ENCODE results near the gene KRT32. TPM values are rescaled to one million over a fixed set of nuclear protein-coding genes. Genes with fewer than 3 reads are reported as not detected.

The KRT32 gene
- total RNA-seq, 1 experiment from 2014 or later, result not detected

DNA sequence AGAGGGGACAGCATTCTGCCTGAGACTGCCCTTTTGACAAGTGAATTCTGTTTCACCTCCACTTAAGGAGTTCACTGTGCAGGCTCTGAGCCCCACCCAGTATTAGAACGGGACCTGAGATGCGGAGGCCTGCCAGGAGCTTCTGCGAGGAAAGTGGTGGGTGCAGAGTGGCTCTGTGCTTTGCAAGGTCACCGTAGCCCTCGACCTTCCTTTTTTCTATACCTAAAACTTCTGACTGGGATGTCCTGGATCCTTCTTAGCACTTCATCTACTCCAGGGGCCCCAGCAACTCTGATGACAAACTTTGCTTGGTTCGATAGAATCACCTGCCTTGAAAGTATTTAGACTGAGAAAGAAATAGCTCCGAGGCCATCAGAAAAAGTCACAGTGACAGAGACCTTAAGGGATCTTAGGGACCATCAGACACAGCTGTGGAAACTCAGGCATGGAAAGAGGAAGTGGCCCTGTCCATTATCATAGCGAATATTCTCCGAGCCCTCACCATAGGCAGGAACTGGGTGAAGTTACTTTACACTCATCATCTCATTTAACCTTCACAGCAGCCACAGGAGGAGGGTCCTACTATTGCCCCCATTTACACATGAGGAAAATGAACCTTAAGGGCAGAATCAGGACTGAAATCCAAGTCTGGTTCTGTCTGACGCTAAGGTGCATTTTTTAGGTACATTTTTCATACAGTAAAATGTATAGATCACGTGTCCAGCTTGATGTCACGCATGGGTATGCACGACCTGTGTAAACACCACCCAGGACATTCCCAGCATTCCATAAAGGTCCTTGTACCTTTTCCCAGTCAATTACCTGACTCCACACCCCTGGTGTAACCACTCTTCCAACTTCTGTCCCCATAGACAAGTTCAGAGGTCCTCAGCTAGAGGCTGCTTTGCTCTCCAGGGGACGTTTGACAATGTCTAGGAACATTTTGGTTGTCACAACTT is 38.9 kb upstream of the KRT32 start:
- H3K36me3 ChIP-seq (ENCODE audit: insufficient read depth, low read length, poor library complexity, severe bottlenecking), result no peaks in the 10 kb centered on the region
- no peaks in the 10 kb centered on the region for H3K9me3 ChIP-seq (ENCODE audit: low read depth, low read length, poor library complexity, severe bottlenecking)
- intact Hi-C loops (cut with micrococcal nuclease; ENCODE audit: unreplicated experiment), result no loop called here
- DNase-seq (ENCODE audit: low spot score), result no peak
- no TSS peak for BruUV-seq (replicated peaks)
- H3K4me1 ChIP-seq (ENCODE audit: insufficient read depth, low read length, poor library complexity, severe bottlenecking), result no peaks in the 10 kb centered on the region
- POLR2A ChIA-PET (ENCODE audit: low non-redundant PET), result no interaction called here
- no peaks in the 10 kb centered on the region for H3K27me3 ChIP-seq (replicated peaks; ENCODE audit: insufficient read depth, low read depth, low read length, poor library complexity)
- no peak for TF ChIP-seq EZH2 (IDR thresholded peaks at IDR 0.05; ENCODE audit: borderline replicate concordance, low read depth, low read length, poor library complexity, severe bottlenecking)
- TF ChIP-seq, protein P1, sequence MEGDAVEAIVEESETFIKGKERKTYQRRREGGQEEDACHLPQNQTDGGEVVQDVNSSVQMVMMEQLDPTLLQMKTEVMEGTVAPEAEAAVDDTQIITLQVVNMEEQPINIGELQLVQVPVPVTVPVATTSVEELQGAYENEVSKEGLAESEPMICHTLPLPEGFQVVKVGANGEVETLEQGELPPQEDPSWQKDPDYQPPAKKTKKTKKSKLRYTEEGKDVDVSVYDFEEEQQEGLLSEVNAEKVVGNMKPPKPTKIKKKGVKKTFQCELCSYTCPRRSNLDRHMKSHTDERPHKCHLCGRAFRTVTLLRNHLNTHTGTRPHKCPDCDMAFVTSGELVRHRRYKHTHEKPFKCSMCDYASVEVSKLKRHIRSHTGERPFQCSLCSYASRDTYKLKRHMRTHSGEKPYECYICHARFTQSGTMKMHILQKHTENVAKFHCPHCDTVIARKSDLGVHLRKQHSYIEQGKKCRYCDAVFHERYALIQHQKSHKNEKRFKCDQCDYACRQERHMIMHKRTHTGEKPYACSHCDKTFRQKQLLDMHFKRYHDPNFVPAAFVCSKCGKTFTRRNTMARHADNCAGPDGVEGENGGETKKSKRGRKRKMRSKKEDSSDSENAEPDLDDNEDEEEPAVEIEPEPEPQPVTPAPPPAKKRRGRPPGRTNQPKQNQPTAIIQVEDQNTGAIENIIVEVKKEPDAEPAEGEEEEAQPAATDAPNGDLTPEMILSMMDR (conservative IDR thresholded peaks at IDR 0.05; ENCODE audit: low read depth, low read length), result no peak
- CTCF ChIA-PET, result no interaction called here
- H3K4me3 ChIP-seq (ENCODE audit: low read depth, low read length, poor library complexity, severe bottlenecking), result no peak overlapping the region
- no peak overlapping the region for H3K27ac ChIP-seq (ENCODE audit: low read depth, low read length, poor library complexity, severe bottlenecking)

DNA sequence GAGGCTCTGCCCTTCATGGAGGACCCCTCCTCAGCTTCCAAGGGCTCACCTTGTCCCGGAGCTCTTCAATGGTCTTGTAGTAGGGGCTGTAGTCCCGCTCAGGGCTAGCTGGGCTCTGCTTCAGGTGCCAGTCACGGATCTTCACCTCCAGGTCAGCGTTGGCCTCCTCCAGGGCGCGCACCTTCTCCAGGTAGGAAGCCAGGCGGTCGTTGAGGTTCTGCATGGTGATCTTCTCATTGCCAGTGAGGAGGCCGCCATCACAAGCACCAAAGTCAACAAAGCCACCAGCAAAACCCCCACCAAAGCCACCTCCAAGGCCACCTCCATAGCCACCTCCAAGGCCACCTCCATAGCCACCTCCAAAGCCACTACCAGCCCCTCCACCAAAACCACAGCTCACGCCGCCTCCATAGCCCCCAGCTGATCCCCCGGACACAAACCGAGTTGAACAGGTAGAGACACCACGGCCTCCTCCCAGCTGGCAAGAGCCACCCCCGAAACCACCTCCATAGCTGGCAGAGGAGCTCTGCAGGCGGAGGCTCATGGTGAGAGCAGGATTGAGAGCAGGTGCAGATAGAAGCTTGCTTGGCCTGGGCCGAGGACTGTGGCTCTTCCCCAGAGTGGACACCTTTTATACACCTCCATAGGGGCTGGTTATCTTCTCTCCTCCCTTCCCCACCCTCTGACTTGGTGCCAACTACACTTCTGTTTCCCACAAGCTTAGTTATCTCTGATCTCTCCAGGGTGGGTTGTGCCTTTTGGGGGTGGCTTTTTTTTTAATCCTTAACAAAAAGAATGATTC is 38.0 kb upstream of the KRT32 start, which contains the start of gene KRT13:
Gene KRT13 (minus strand): TSS at position 606 of the 802 bp plus-strand sequence. CDS start 62 bp downstream, at position 544.
- Histone ChIP-seq H3K4me1 (ENCODE audit: insufficient read depth, low read length, poor library complexity, severe bottlenecking) (no peaks in the 10 kb centered on the region), H3K9me3 (ENCODE audit: low read depth, low read length, poor library complexity, severe bottlenecking) (no peaks in the 10 kb centered on the region), H3K27me3 (replicated peaks; ENCODE audit: insufficient read depth, low read depth, low read length, poor library complexity) (no peaks in the 10 kb centered on the region), H3K36me3 (ENCODE audit: insufficient read depth, low read length, poor library complexity, severe bottlenecking) (no peaks in the 10 kb centered on the region), H3K4me3 (ENCODE audit: low read depth, low read length, poor library complexity, severe bottlenecking) (no peak within 1 kb of the TSS), H3K27ac (ENCODE audit: low read depth, low read length, poor library complexity, severe bottlenecking) (no peak within 1 kb of the TSS)
- ChIA-PET POLR2A (ENCODE audit: low non-redundant PET) (no interaction called here), CTCF (no interaction called here)
- no peak for TF ChIP-seq EZH2 (IDR thresholded peaks at IDR 0.05; ENCODE audit: borderline replicate concordance, low read depth, low read length, poor library complexity, severe bottlenecking)
- TF ChIP-seq, protein P1 (conservative IDR thresholded peaks at IDR 0.05; ENCODE audit: low read depth, low read length), result no peak
- BruUV-seq (replicated peaks), result no TSS peak
- DNase-seq (ENCODE audit: low spot score), result no peak
- intact Hi-C loops (cut with micrococcal nuclease; ENCODE audit: unreplicated experiment), result no loop called here

DNA sequence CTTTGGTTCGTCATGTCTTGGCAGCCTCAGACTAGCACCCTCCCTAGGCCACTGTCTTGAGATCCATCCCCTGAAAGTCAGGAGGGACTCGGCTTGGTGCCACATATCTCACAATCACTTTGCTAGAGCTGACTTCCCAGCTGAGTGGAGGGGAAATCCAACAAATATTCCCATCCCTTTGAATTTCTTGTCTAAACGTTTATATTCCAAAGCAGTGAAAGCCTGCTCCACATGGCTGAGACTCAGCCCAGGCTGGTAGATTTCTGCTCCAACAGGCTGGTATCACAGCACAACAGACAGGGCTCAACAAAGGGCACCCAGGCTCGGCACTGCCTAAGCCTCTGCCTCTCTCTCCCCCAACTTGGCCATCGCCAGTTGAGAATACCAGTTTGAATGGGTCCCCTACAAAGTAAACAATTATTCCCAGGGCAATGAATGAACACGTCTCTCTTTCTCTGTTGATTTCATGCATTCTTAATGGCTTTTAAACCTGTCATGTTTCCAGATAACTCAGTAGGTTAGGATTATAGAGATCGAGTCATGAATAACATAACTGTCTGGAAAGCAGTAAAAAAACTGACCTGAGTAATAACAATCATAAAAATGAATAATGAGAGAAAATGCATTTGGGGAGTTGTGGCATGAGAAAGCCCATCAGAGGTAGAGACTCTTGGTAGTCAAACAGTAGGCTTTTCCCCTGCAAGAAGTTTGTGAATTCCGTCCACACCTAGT is 37.2 kb upstream of the KRT32 start:
- Histone ChIP-seq H3K36me3 (ENCODE audit: insufficient read depth, low read length, poor library complexity, severe bottlenecking) (no peaks in the 10 kb centered on the region), H3K9me3 (ENCODE audit: low read depth, low read length, poor library complexity, severe bottlenecking) (no peaks in the 10 kb centered on the region), H3K27me3 (replicated peaks; ENCODE audit: insufficient read depth, low read depth, low read length, poor library complexity) (no peaks in the 10 kb centered on the region), H3K4me1 (ENCODE audit: insufficient read depth, low read length, poor library complexity, severe bottlenecking) (no peaks in the 10 kb centered on the region), H3K4me3 (ENCODE audit: low read depth, low read length, poor library complexity, severe bottlenecking) (no peak overlapping the region), H3K27ac (ENCODE audit: low read depth, low read length, poor library complexity, severe bottlenecking) (no peak overlapping the region)
- POLR2A ChIA-PET (ENCODE audit: low non-redundant PET), result no interaction called here
- intact Hi-C loops (cut with micrococcal nuclease; ENCODE audit: unreplicated experiment), result no loop called here
- no TSS peak for BruUV-seq (replicated peaks)
- CTCF ChIA-PET, result no interaction called here
- DNase-seq (ENCODE audit: low spot score), result no peak
- TF ChIP-seq EZH2 (IDR thresholded peaks at IDR 0.05; ENCODE audit: borderline replicate concordance, low read depth, low read length, poor library complexity, severe bottlenecking), result no peak
- TF ChIP-seq, protein P1 (conservative IDR thresholded peaks at IDR 0.05; ENCODE audit: low read depth, low read length), result no peak
